ENCODE results near the gene CLEC5A.
"Not testable (repeated sequence)": the region's sequence is repeated elsewhere in the genome, so short reads cannot be mapped to it uniquely, and the experiment has no call there.

Gene CLEC5A

GRCh38 chr7:141946796-141947195 is at the start of gene CLEC5A:
CLEC5A (minus strand) TSS chr7:141946974; CDS start chr7:141946292, 682 bp downstream.
- no peak within 1 kb of the TSS for H3K27ac ChIP-seq
- CTCF ChIA-PET: no interaction called here
- TF ChIP-seq, protein P1, sequence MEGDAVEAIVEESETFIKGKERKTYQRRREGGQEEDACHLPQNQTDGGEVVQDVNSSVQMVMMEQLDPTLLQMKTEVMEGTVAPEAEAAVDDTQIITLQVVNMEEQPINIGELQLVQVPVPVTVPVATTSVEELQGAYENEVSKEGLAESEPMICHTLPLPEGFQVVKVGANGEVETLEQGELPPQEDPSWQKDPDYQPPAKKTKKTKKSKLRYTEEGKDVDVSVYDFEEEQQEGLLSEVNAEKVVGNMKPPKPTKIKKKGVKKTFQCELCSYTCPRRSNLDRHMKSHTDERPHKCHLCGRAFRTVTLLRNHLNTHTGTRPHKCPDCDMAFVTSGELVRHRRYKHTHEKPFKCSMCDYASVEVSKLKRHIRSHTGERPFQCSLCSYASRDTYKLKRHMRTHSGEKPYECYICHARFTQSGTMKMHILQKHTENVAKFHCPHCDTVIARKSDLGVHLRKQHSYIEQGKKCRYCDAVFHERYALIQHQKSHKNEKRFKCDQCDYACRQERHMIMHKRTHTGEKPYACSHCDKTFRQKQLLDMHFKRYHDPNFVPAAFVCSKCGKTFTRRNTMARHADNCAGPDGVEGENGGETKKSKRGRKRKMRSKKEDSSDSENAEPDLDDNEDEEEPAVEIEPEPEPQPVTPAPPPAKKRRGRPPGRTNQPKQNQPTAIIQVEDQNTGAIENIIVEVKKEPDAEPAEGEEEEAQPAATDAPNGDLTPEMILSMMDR (conservative IDR thresholded peaks at IDR 0.05; ENCODE audit: low read depth): no peak
- POLR2A ChIA-PET (ENCODE audit: low non-redundant PET): no interaction called here
- DNase-seq (ENCODE audit: low spot score): no peak

- TF ChIP-seq, protein P1 (conservative IDR thresholded peaks at IDR 0.05; ENCODE audit: low read depth): no peak
- POLR2A ChIA-PET (ENCODE audit: low non-redundant PET): no interaction called here
Measured at GRCh38 chr7:141993354-141993753, 46.6 kb upstream of the CLEC5A start.

DNA sequence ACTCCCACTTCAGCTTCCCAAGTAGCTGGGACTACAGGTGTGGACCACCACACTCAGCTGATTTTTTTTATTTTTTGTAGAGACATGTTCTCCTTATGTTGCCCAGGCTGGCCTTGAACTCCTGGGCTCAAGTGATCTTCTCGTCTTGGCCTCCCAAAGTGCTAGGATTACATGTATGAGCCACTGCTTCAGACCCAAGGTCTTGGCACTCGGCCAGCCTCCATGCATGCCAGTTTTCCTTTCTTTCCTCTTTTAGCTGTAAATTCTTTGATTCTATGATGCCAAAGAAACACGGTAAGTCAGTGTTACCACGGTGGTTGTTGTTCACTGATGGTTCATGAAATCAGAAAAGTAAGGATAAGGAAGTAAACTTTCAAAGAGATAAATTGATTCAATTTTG is 45.9 kb upstream of the CLEC5A start:
- no peak overlapping the region for H3K27ac ChIP-seq
- no peak for DNase-seq (ENCODE audit: low spot score)
- CTCF ChIA-PET: no interaction called here
- POLR2A ChIA-PET (ENCODE audit: low non-redundant PET): no interaction called here
- TF ChIP-seq, protein P1 (conservative IDR thresholded peaks at IDR 0.05; ENCODE audit: low read depth): no peak

More at GRCh38 chr7:141993354-141993753, 46.6 kb upstream of the CLEC5A start:
- no peak for DNase-seq (ENCODE audit: low spot score)
- CTCF ChIA-PET: no interaction called here
- no peak overlapping the region for H3K27ac ChIP-seq

GRCh38 chr7:141992156-141992555 is 45.4 kb upstream of the CLEC5A start:
- TF ChIP-seq, protein P1 (conservative IDR thresholded peaks at IDR 0.05; ENCODE audit: low read depth): no peak
- no peak for DNase-seq (ENCODE audit: low spot score)
- H3K27ac ChIP-seq: no peak overlapping the region
- ChIA-PET POLR2A (ENCODE audit: low non-redundant PET) (no interaction called here), CTCF (no interaction called here)

GRCh38 chr7:141991140-141991539 is 44.4 kb upstream of the CLEC5A start:
- no peak overlapping the region for H3K27ac ChIP-seq
- DNase-seq (ENCODE audit: low spot score): no peak
- ChIA-PET CTCF (no interaction called here), POLR2A (ENCODE audit: low non-redundant PET) (no interaction called here)
- TF ChIP-seq, protein P1 (conservative IDR thresholded peaks at IDR 0.05; ENCODE audit: low read depth): no peak

DNA sequence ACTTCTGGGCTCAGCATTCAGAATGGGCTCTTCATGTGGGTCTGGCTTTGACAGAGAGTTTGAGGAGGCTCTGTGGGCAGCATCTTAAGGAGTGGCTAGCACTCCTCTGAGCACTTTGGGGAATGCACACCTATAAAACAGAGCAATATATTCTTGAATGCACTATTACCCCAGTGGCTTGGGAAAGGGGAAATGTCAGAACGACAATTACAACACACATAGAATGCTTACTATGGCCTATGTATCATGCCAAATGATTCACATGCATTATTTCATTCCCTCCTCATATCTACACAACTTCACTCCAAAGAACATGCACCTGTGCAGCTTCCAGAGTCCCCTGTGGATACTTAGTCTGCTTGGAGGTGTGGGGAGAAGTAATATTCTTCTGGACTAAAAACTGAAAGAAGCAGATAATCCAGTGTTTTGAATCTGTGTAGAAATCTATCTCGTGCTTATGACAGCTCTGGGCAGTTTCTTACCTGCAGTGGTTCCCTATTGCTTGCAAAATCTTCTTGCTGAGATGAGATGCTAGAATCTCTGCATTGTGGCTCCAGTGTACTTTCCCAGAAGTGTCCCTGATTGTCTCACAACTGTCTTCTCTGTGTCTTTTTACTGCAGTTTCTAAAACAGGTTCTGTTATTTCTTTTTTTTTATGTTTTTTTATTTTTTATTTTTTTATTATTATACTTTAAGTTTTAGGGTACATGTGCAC is 43.4 kb upstream of the CLEC5A start:
- no peak overlapping the region for H3K27ac ChIP-seq
- ChIA-PET POLR2A (ENCODE audit: low non-redundant PET) (no interaction called here), CTCF (no interaction called here)
- TF ChIP-seq, protein P1 (conservative IDR thresholded peaks at IDR 0.05; ENCODE audit: low read depth): no peak
- DNase-seq (ENCODE audit: low spot score): no peak

GRCh38 chr7:141987803-141988202 is 41.0 kb upstream of the CLEC5A start:
- H3K27ac ChIP-seq; POLR2A ChIA-PET (ENCODE audit: low non-redundant PET); DNase-seq (ENCODE audit: low spot score); CTCF ChIA-PET: not testable (repeated sequence)
